ENCODE results near the gene UACA.

The UACA gene

GRCh38 chr15:70651303-70651845, 112.0 kb downstream of the UACA start:
- H3K27ac ChIP-seq (ENCODE audit: low read length): no peak overlapping the region
- no peaks in the 10 kb centered on the region for H3K27me3 ChIP-seq (ENCODE audit: low read depth, low read length)
- peaks cover 3 to 4% of the 10 kb centered on the region in 2 donors for H3K36me3 ChIP-seq (ENCODE audit: control insufficient read depth in 1 of 2, insufficient read depth in 2 of 2, low read length in 2 of 2)
- no peaks in the 10 kb centered on the region for H3K9me3 ChIP-seq (ENCODE audit: control insufficient read depth in 1 of 2, low read length in 2 of 2)
- H3K4me3 ChIP-seq (ENCODE audit: low read depth in 1 of 2, low read length in 2 of 2): no peak overlapping the region
- no peaks in the 10 kb centered on the region for H3K4me1 ChIP-seq (ENCODE audit: control insufficient read depth in 1 of 2, insufficient read depth in 2 of 2, low read length in 2 of 2)

DNA sequence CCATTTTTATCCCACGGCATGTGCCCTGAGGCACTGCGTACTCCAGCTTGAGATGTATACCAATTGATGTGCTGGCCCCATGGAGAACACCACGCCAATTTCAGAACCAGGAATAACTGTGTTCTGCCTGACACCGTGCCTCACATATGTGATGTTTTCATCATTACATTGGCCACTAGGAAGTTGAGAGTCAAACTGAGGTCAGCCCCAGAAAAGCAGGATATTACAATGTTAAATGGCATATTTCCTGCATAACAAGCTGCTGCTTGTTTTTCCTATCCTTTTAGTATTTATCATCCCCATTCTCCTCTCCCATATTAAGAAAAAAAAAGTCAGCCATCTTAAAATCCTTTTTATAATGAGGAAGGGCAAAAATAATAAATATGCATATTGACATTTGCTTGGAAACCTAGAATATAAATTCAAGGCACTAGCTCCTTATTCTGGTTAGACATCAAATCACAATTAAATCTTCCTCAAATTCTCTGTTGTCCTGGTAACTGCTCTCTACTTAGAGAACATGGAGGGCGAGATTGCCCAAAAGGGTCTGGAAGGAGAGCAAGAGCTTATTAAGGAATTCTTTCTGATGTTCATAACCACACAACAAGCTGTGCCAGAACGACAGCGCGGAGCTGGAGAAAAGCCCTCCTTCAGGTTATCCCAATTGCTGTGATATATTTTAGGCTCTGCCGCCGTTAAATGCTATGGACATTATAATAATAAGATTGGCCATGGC, 112.6 kb downstream of the UACA start:
- no peak overlapping the region for H3K4me3 ChIP-seq (ENCODE audit: low read depth in 1 of 2, low read length in 2 of 2)
- no peaks in the 10 kb centered on the region for H3K4me1 ChIP-seq (ENCODE audit: control insufficient read depth in 1 of 2, insufficient read depth in 2 of 2, low read length in 2 of 2)
- peaks cover 3 to 4% of the 10 kb centered on the region in 2 donors for H3K36me3 ChIP-seq (ENCODE audit: control insufficient read depth in 1 of 2, insufficient read depth in 2 of 2, low read length in 2 of 2)
- H3K9me3 ChIP-seq (ENCODE audit: control insufficient read depth in 1 of 2, low read length in 2 of 2): no peaks in the 10 kb centered on the region
- H3K27ac ChIP-seq (ENCODE audit: low read length): no peak overlapping the region
- no peaks in the 10 kb centered on the region for H3K27me3 ChIP-seq (ENCODE audit: low read depth, low read length)

GRCh38 chr15:70647396-70647795, 116.0 kb downstream of the UACA start:
- no peaks in the 10 kb centered on the region for H3K27me3 ChIP-seq (ENCODE audit: low read depth, low read length)
- no peak overlapping the region for H3K4me3 ChIP-seq (ENCODE audit: low read depth in 1 of 2, low read length in 2 of 2)
- no peaks in the 10 kb centered on the region for H3K36me3 ChIP-seq (ENCODE audit: control insufficient read depth in 1 of 2, insufficient read depth in 2 of 2, low read length in 2 of 2)
- H3K9me3 ChIP-seq (ENCODE audit: control insufficient read depth in 1 of 2, low read length in 2 of 2): no peaks in the 10 kb centered on the region
- H3K4me1 ChIP-seq (ENCODE audit: control insufficient read depth in 1 of 2, insufficient read depth in 2 of 2, low read length in 2 of 2): no peaks in the 10 kb centered on the region
- no peak overlapping the region for H3K27ac ChIP-seq (ENCODE audit: low read length)

DNA sequence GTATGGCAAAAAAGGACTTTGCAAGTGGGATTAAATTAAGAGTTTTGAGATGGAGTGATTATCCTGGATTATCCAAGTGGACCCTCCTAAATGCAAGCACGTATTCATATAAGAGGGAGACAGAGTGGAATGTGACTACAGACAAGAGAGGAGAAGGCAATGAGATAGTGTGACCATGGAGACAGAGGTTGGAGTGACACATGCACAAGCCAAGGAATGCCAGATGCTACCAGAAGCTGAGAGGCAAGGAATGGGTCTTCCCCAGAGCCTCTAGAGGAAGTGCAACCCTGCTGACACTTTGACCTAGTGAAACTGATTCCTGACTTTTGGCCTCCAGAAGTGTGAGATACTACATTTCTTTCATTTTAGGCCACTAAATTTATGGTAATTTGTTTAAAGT, 117.2 kb downstream of the UACA start:
- Histone ChIP-seq H3K36me3 (ENCODE audit: control insufficient read depth in 1 of 2, insufficient read depth in 2 of 2, low read length in 2 of 2) (no peaks in the 10 kb centered on the region), H3K4me1 (ENCODE audit: control insufficient read depth in 1 of 2, insufficient read depth in 2 of 2, low read length in 2 of 2) (no peaks in the 10 kb centered on the region), H3K9me3 (ENCODE audit: control insufficient read depth in 1 of 2, low read length in 2 of 2) (no peaks in the 10 kb centered on the region), H3K27me3 (ENCODE audit: low read depth, low read length) (no peaks in the 10 kb centered on the region), H3K4me3 (ENCODE audit: low read depth in 1 of 2, low read length in 2 of 2) (no peak overlapping the region), H3K27ac (ENCODE audit: low read length) (no peak overlapping the region)

DNA sequence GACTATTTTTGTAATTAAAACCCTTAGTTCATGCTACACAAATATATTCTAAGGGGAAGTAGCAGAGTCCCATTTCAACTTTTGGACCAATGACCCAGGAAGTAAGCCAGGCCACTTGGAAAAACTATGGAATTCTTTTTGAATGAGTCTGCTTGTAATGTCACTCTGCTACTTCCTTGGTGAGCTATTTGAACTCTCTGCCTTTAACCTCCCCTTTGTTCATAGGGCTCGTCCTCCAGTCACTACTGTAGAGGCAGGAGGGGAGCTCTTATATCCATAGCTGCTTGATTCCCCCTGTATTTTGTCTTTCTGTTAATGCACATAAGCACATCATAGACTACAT, 119.6 kb downstream of the UACA start:
- H3K9me3 ChIP-seq (ENCODE audit: control insufficient read depth in 1 of 2, low read length in 2 of 2): no peaks in the 10 kb centered on the region
- no peaks in the 10 kb centered on the region for H3K36me3 ChIP-seq (ENCODE audit: control insufficient read depth in 1 of 2, insufficient read depth in 2 of 2, low read length in 2 of 2)
- H3K27me3 ChIP-seq (ENCODE audit: low read depth, low read length): no peaks in the 10 kb centered on the region
- no peak overlapping the region for H3K4me3 ChIP-seq (ENCODE audit: low read depth in 1 of 2, low read length in 2 of 2)
- no peaks in the 10 kb centered on the region for H3K4me1 ChIP-seq (ENCODE audit: control insufficient read depth in 1 of 2, insufficient read depth in 2 of 2, low read length in 2 of 2)
- no peak overlapping the region for H3K27ac ChIP-seq (ENCODE audit: low read length)

DNA sequence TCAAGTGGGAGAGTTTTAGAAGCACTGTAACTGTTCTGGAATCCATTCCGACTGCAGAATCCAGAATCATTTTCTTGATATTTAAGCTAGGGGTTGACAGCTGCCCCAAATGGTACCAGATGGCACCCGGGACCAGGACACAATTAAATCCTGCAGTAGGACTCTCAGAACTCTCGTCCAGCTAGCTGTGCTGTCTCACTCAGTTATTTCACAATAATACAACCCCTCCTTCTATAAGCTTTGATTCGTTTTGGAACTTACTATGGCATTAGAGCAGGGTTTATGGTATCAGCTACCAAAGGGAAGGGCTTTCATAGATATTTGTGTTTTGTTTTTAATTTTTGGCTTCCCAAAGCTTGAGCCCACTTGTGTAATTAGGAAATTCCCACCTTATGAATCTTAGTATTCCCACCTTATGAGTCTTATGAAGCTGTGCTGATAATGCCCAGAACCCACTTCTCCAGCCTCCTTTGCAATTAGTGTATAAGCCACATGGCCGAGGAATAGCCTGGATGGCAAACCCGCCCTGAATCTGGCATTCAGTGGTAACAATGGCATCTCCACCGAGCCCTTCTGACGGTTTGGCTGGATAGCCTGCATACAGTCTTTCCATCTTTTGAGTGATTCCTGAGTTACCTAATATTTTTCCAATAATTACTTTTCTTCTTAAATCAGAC, 120.1 kb downstream of the UACA start:
- Histone ChIP-seq H3K27ac (ENCODE audit: low read length) (no peak overlapping the region), H3K4me3 (ENCODE audit: low read depth in 1 of 2, low read length in 2 of 2) (no peak overlapping the region), H3K9me3 (ENCODE audit: control insufficient read depth in 1 of 2, low read length in 2 of 2) (no peaks in the 10 kb centered on the region), H3K27me3 (ENCODE audit: low read depth, low read length) (no peaks in the 10 kb centered on the region), H3K36me3 (ENCODE audit: control insufficient read depth in 1 of 2, insufficient read depth in 2 of 2, low read length in 2 of 2) (no peaks in the 10 kb centered on the region), H3K4me1 (ENCODE audit: control insufficient read depth in 1 of 2, insufficient read depth in 2 of 2, low read length in 2 of 2) (no peaks in the 10 kb centered on the region)

- no peaks in the 10 kb centered on the region for H3K36me3 ChIP-seq (ENCODE audit: control insufficient read depth in 1 of 2, insufficient read depth in 2 of 2, low read length in 2 of 2)
- no peak overlapping the region for H3K27ac ChIP-seq (ENCODE audit: low read length)
- no peaks in the 10 kb centered on the region for H3K27me3 ChIP-seq (ENCODE audit: low read depth, low read length)
- no peak overlapping the region for H3K4me3 ChIP-seq (ENCODE audit: low read depth in 1 of 2, low read length in 2 of 2)
- no peaks in the 10 kb centered on the region for H3K4me1 ChIP-seq (ENCODE audit: control insufficient read depth in 1 of 2, insufficient read depth in 2 of 2, low read length in 2 of 2)
- no peaks in the 10 kb centered on the region for H3K9me3 ChIP-seq (ENCODE audit: control insufficient read depth in 1 of 2, low read length in 2 of 2)
Measured at GRCh38 chr15:70636540-70637165, 126.7 kb downstream of the UACA start.

GRCh38 chr15:70635895-70636294, 127.5 kb downstream of the UACA start:
- H3K4me1 ChIP-seq (ENCODE audit: control insufficient read depth in 1 of 2, insufficient read depth in 2 of 2, low read length in 2 of 2): no peaks in the 10 kb centered on the region
- H3K9me3 ChIP-seq (ENCODE audit: control insufficient read depth in 1 of 2, low read length in 2 of 2): no peaks in the 10 kb centered on the region
- no peak overlapping the region for H3K4me3 ChIP-seq (ENCODE audit: low read depth in 1 of 2, low read length in 2 of 2)
- H3K27ac ChIP-seq (ENCODE audit: low read length): no peak overlapping the region
- no peaks in the 10 kb centered on the region for H3K36me3 ChIP-seq (ENCODE audit: control insufficient read depth in 1 of 2, insufficient read depth in 2 of 2, low read length in 2 of 2)
- H3K27me3 ChIP-seq (ENCODE audit: low read depth, low read length): no peaks in the 10 kb centered on the region

- no peaks in the 10 kb centered on the region for H3K4me1 ChIP-seq (ENCODE audit: control insufficient read depth in 1 of 2, insufficient read depth in 2 of 2, low read length in 2 of 2)
- H3K36me3 ChIP-seq (ENCODE audit: control insufficient read depth in 1 of 2, insufficient read depth in 2 of 2, low read length in 2 of 2): no peaks in the 10 kb centered on the region
- no peaks in the 10 kb centered on the region for H3K9me3 ChIP-seq (ENCODE audit: control insufficient read depth in 1 of 2, low read length in 2 of 2)
- no peaks in the 10 kb centered on the region for H3K27me3 ChIP-seq (ENCODE audit: low read depth, low read length)
- H3K4me3 ChIP-seq (ENCODE audit: low read depth in 1 of 2, low read length in 2 of 2): no peak overlapping the region
- H3K27ac ChIP-seq (ENCODE audit: low read length): no peak overlapping the region
Measured at GRCh38 chr15:70633991-70634390, 129.4 kb downstream of the UACA start.

GRCh38 chr15:70633103-70633831, 130.1 kb downstream of the UACA start:
- Histone ChIP-seq H3K36me3 (ENCODE audit: control insufficient read depth in 1 of 2, insufficient read depth in 2 of 2, low read length in 2 of 2) (no peaks in the 10 kb centered on the region), H3K27ac (ENCODE audit: low read length) (no peak overlapping the region), H3K4me1 (ENCODE audit: control insufficient read depth in 1 of 2, insufficient read depth in 2 of 2, low read length in 2 of 2) (no peaks in the 10 kb centered on the region), H3K4me3 (ENCODE audit: low read depth in 1 of 2, low read length in 2 of 2) (no peak overlapping the region), H3K27me3 (ENCODE audit: low read depth, low read length) (no peaks in the 10 kb centered on the region), H3K9me3 (ENCODE audit: control insufficient read depth in 1 of 2, low read length in 2 of 2) (no peaks in the 10 kb centered on the region)

GRCh38 chr15:70632491-70633102, 130.8 kb downstream of the UACA start:
- no peak overlapping the region for H3K27ac ChIP-seq (ENCODE audit: low read length)
- no peaks in the 10 kb centered on the region for H3K4me1 ChIP-seq (ENCODE audit: control insufficient read depth in 1 of 2, insufficient read depth in 2 of 2, low read length in 2 of 2)
- no peaks in the 10 kb centered on the region for H3K9me3 ChIP-seq (ENCODE audit: control insufficient read depth in 1 of 2, low read length in 2 of 2)
- no peaks in the 10 kb centered on the region for H3K36me3 ChIP-seq (ENCODE audit: control insufficient read depth in 1 of 2, insufficient read depth in 2 of 2, low read length in 2 of 2)
- H3K27me3 ChIP-seq (ENCODE audit: low read depth, low read length): no peaks in the 10 kb centered on the region
- H3K4me3 ChIP-seq (ENCODE audit: low read depth in 1 of 2, low read length in 2 of 2): no peak overlapping the region

All from muscle layer of duodenum (tissue), 2 donors.